SK-N-SH (cell line): ENCODE measurements around the gene UBE2E1. TPM values are rescaled to one million over a fixed set of nuclear protein-coding genes. Genes with fewer than 3 reads are reported as not detected.

ENCODE experiments used
- CTCF ChIA-PET: fragments of 300-600, 350-600 bp; formaldehyde crosslinking; extraction: SDS; loops from one replicate; lab custom pipeline; 2021; lab: Yijun Ruan, JAX
- POLR2A ChIA-PET: fragments of 350-600 bp; sonication (Branson Sonifier 250); formaldehyde crosslinking; extraction: SDS; loops from one replicate; lab custom pipeline; 2020; ENCODE audit warnings: antibody characterized with exemption, inconsistent platforms; lab: Yijun Ruan, JAX
- DNase-seq: peaks from one replicate; pipeline ENCODE4 v3.0.0; 2012
- H2AFZ ChIP-seq: fragments of 200-600 bp; sonication (generic); 2 replicates; pipeline ENCODE4 v1.8.1; 2016; ENCODE audit warnings: antibody characterized with exemption, mild to moderate bottlenecking, low read depth
- H3F3A ChIP-seq: fragments of 200-600 bp; sonication (generic); replicated peaks from 2 replicates; pipeline ENCODE3; 2016; ENCODE audit warnings: antibody characterized with exemption, mild to moderate bottlenecking; ENCODE audit not compliant: insufficient read depth
- H3K27ac ChIP-seq, 2 experiments: fragments of 200-500 bp in 1 of 2; fragments of 200-600 bp in 1 of 2; sonication (Bioruptor generic) in 1 of 2; sonication (generic), shearing (Covaris generic) in 1 of 2; 2 replicates each; pipeline versions ENCODE4 v1.5.1 to v1.6.1; 2014 to 2016; ENCODE audit warnings: low read depth in 2 of 2, inconsistent platforms in 1 of 2, low read length in 1 of 2, mild to moderate bottlenecking in 1 of 2, mixed read lengths in 1 of 2
- H3K27me3 ChIP-seq: fragments of 200-600 bp; sonication (generic), shearing (Covaris generic); 2 replicates; pipeline ENCODE4 v1.6.1; 2016; ENCODE audit warnings: mixed run types; ENCODE audit not compliant: insufficient read depth
- H3K36me3 ChIP-seq, 2 experiments: fragments of 200-500 bp in 1 of 2; fragments of 200-600 bp in 1 of 2; sonication (Bioruptor generic) in 1 of 2; sonication (generic) in 1 of 2; replicated peaks in 1 of 2; 2 replicates each; pipeline versions ENCODE3 to v1.5.1; 2014 to 2016; ENCODE audit warnings: low read length in 1 of 2, mild to moderate bottlenecking in 1 of 2; ENCODE audit not compliant: insufficient read depth in 2 of 2, control insufficient read depth in 1 of 2
- H3K4me1 ChIP-seq, 2 experiments: fragments of 200-500 bp in 1 of 2; fragments of 200-600 bp in 1 of 2; sonication (Bioruptor generic) in 1 of 2; sonication (generic), shearing (Covaris generic) in 1 of 2; 2 replicates each; pipeline versions ENCODE4 v1.5.1 to v1.6.1; 2014 to 2016; ENCODE audit warnings: low read depth in 1 of 2, low read length in 1 of 2, mixed run types in 1 of 2; ENCODE audit not compliant: insufficient read depth in 2 of 2, control insufficient read depth in 1 of 2
- H3K4me2 ChIP-seq: fragments of 200-600 bp; sonication (generic), shearing (Covaris generic); 2 replicates; pipeline ENCODE4 v1.6.1; 2017; ENCODE audit warnings: mixed run types
- H3K4me3 ChIP-seq, 2 experiments: fragments of 200-500 bp in 1 of 2; fragments of 200-600 bp in 1 of 2; sonication (Bioruptor generic) in 1 of 2; sonication (generic), shearing (Covaris generic) in 1 of 2; 2 replicates each; pipeline versions ENCODE4 v1.5.1 to v1.8.1; 2014 to 2016; ENCODE audit warnings: low read depth in 2 of 2, inconsistent platforms in 1 of 2, low read length in 1 of 2, mild to moderate bottlenecking in 1 of 2, mixed read lengths in 1 of 2, moderate library complexity in 1 of 2
- H3K79me2 ChIP-seq: fragments of 200-600 bp; sonication (generic); 2 replicates; pipeline ENCODE4 v1.8.1; 2017; ENCODE audit warnings: mild to moderate bottlenecking; ENCODE audit not compliant: insufficient read depth
- H3K9ac ChIP-seq: fragments of 200-600 bp; sonication (generic); 2 replicates; pipeline ENCODE4 v1.6.1; 2017; ENCODE audit warnings: mixed run types
- H3K9me2 ChIP-seq: fragments of 200-600 bp; sonication (generic); 2 replicates; pipeline ENCODE4 v1.6.1; 2017; ENCODE audit warnings: mixed run types
- H3K9me3 ChIP-seq: fragments of 200-600 bp; sonication (generic); 2 replicates; pipeline ENCODE4 v1.6.1; 2017; ENCODE audit warnings: mixed run types, mild to moderate bottlenecking, moderate library complexity
- H4K20me1 ChIP-seq: fragments of 200-600 bp; sonication (generic); 2 replicates; pipeline ENCODE4 v1.6.1; 2017; ENCODE audit warnings: mild to moderate bottlenecking, mixed run types; ENCODE audit not compliant: insufficient read depth
- CHD2 ChIP-seq: fragments of 150-350 bp; IDR thresholded peaks from 2 replicates; pipeline ENCODE4 v1.6.1; 2018; ENCODE audit warnings: low read length; ENCODE audit not compliant: partially characterized antibody
- ELF1 ChIP-seq: IDR thresholded peaks from 2 replicates; pipeline ENCODE4 v1.4.0; 2012
- EP300 ChIP-seq, 2 experiments: IDR thresholded peaks; 2 replicates each; pipeline versions ENCODE4 v1.4.0 to v1.6.1; 2012; ENCODE audit warnings: borderline replicate concordance in 1 of 2, low read depth in 1 of 2, low read length in 1 of 2
- EZH2phosphoT487 ChIP-seq: fragments of 200-600 bp; sonication (generic); IDR thresholded peaks from 2 replicates; pipeline ENCODE4 v1.6.1; 2017; ENCODE audit warnings: low read depth, mixed run types, mild to moderate bottlenecking, antibody characterized with exemption, moderate library complexity, borderline replicate concordance
- JUND ChIP-seq: IDR thresholded peaks from 2 replicates; pipeline ENCODE4 v1.4.0; 2012
- MAX ChIP-seq: IDR thresholded peaks from 2 replicates; pipeline ENCODE4 v1.4.0; 2012; ENCODE audit warnings: low read depth
- MXI1 ChIP-seq: IDR thresholded peaks from 2 replicates; pipeline ENCODE4 v1.6.1; 2012; ENCODE audit warnings: mild to moderate bottlenecking, low read depth, low read length, improper control_type of control experiment
- RAD21 ChIP-seq: IDR thresholded peaks from 2 replicates; pipeline ENCODE4 v1.6.1; 2012; ENCODE audit warnings: mild to moderate bottlenecking, low read length
- RCOR1 ChIP-seq: fragments of 150-350 bp; IDR thresholded peaks from 2 replicates; pipeline ENCODE4 v1.6.1; 2017; ENCODE audit warnings: antibody characterized with exemption, low read length
- RXRA ChIP-seq: IDR thresholded peaks from 2 replicates; pipeline ENCODE4 v1.4.0; 2012; ENCODE audit warnings: low read depth, mild to moderate bottlenecking, borderline replicate concordance
- SIN3A ChIP-seq: IDR thresholded peaks from 2 replicates; pipeline ENCODE4 v1.6.1; 2012; ENCODE audit warnings: low read depth, mild to moderate bottlenecking, low read length, moderate library complexity, borderline replicate concordance
- SMC3 ChIP-seq: IDR thresholded peaks from 2 replicates; pipeline ENCODE4 v1.6.1; 2012; ENCODE audit warnings: low read depth, low read length, improper control_type of control experiment
- TAF1 ChIP-seq: IDR thresholded peaks from 2 replicates; pipeline ENCODE4 v1.6.1; 2012; ENCODE audit warnings: low read depth, mild to moderate bottlenecking, low read length, moderate library complexity, borderline replicate concordance
- USF2 ChIP-seq: fragments of 150-350 bp; IDR thresholded peaks from 2 replicates; pipeline ENCODE4 v1.6.1; 2017; ENCODE audit warnings: antibody characterized with exemption, low read length, low read depth, borderline replicate concordance
- YY1 ChIP-seq: IDR thresholded peaks from 2 replicates; pipeline ENCODE4 v1.4.0; 2012; ENCODE audit warnings: low read depth, mild to moderate bottlenecking
- ZBTB33 ChIP-seq: IDR thresholded peaks from 2 replicates; pipeline ENCODE4 v1.4.0; 2012; ENCODE audit warnings: low read depth, borderline replicate concordance
- WGBS: methylation state at CpG from one replicate; pipeline ENCODE4 v1.1.6; 2017; ENCODE audit warnings: low lambda C conversion rate; 5-methylcytosine and 5-hydroxymethylcytosine counted together
- polyA plus RNA-seq, 3 experiments: library from polyadenylated mRNA; depleted of rRNA; stranded (reverse); fragments of >200 nt; gene quantifications; 2 replicates each; pipeline ENCODE4 v1.2.3, GENCODE V29; 2012

The UBE2E1 gene
- polyA plus RNA-seq, 1 of the 3 experiments (the other 2 are of a cell fraction), result 59.9 TPM

GRCh38 chr3:23932571-23932970 lies 126.8 kb downstream of the UBE2E1 start (continued):
- no peak for TF ChIP-seq USF2
- TF ChIP-seq JUND, result no peak

- no peaks in the 10 kb centered on the region for H3K79me2 ChIP-seq
- no peaks in the 10 kb centered on the region for H4K20me1 ChIP-seq
- H3K9me2 ChIP-seq, result no peaks in the 10 kb centered on the region
- POLR2A ChIA-PET, result interaction anchor here (1.0 kb wide), 1 partner anchor 17 kb away, joined by 3 read pairs; the partner anchor contains the start of genes NKIRAS1 and RPL15
- H3K9ac ChIP-seq, result no peak overlapping the region
- TF ChIP-seq TAF1 (no peak), USF2 (no peak), RAD21 (no peak), YY1 (no peak), EP300 (IDR thresholded peaks at IDR 0.05; ENCODE audit: borderline replicate concordance in 1 of 2, low read depth in 1 of 2, low read length in 1 of 2) (no peak)
- TF ChIP-seq, all 33 proteins: peak for 0
- no peaks in the 10 kb centered on the region for H3K36me3 ChIP-seq
- peaks cover 0 to 6% of the 10 kb centered on the region in 2 experiments; a peak in 1 of 4 replicates for H3K4me1 ChIP-seq
- H3K4me3 ChIP-seq, result no peak overlapping the region
- H3K27ac ChIP-seq, result no peak overlapping the region
- no peaks in the 10 kb centered on the region for H3K9me3 ChIP-seq
- no peaks in the 10 kb centered on the region for H3F3A ChIP-seq
- H3K4me2 ChIP-seq, result no peak overlapping the region
- WGBS, result 74% methylated on average over 4 of the region's 4 CpGs
- CTCF ChIA-PET, result interaction anchor here (2.3 kb wide), 1 partner anchor 10 kb away, joined by 5 read pairs; no protein-coding TSS in a partner anchor
- H2AFZ ChIP-seq, result no peak overlapping the region
- no peaks in the 10 kb centered on the region for H3K27me3 ChIP-seq
- no peak for DNase-seq
Observed at GRCh38 chr3:23934253-23934652, 128.5 kb downstream of the UBE2E1 start.

GRCh38 chr3:23937296-23937695 lies 131.5 kb downstream of the UBE2E1 start:
- Histone ChIP-seq H4K20me1 (no peaks in the 10 kb centered on the region), H3K4me3 (no peak overlapping the region), H3F3A (no peaks in the 10 kb centered on the region), H3K27me3 (no peaks in the 10 kb centered on the region), H3K79me2 (no peaks in the 10 kb centered on the region), H3K36me3 (no peaks in the 10 kb centered on the region), H3K4me1 (peaks cover 0 to 6% of the 10 kb centered on the region in 2 experiments; a peak in 1 of 4 replicates), H2AFZ (no peak overlapping the region)
- DNase-seq, result no peak
- 95% methylated on average over 1 of the region's 1 CpG for WGBS
- TF ChIP-seq ELF1 (no peak), RCOR1 (no peak), MXI1 (no peak), JUND (no peak), RXRA (no peak), SIN3A (no peak), CHD2 (no peak), YY1 (no peak), EZH2phosphoT487 (no peak), ZBTB33 (no peak), MAX (no peak), SMC3 (no peak)
- TF ChIP-seq, all 33 proteins: peak for 0
- H3K9me3 ChIP-seq, result no peaks in the 10 kb centered on the region
- H3K9ac ChIP-seq, result no peak overlapping the region
- no peak overlapping the region for H3K4me2 ChIP-seq
- no peak overlapping the region for H3K27ac ChIP-seq
- H3K9me2 ChIP-seq, result no peaks in the 10 kb centered on the region
- POLR2A ChIA-PET, result no interaction called here
- CTCF ChIA-PET, result interaction anchor here (0.5 kb wide), 1 partner anchor 95 kb away, joined by 3 read pairs; no protein-coding TSS in a partner anchor
